Panc1 (cell line): Measurements from ENCODE around the gene DIPK1B.

ENCODE experiments used
- POLR2AphosphoS5 ChIP-seq: IDR thresholded peaks from 2 replicates; pipeline ENCODE4 v1.6.1; 2012; ENCODE audit warnings: mild to moderate bottlenecking, low read depth, low read length, moderate library complexity
- TCF7L2 ChIP-seq: IDR thresholded peaks from 2 replicates; pipeline ENCODE4 v1.6.1; 2011; ENCODE audit warnings: mild to moderate bottlenecking, low read depth, low read length, inconsistent platforms
- TF ChIP-seq, protein P1 (sequence below): fragments of 450-650 bp; IDR thresholded peaks from 2 replicates; pipeline ENCODE4 v1.5.1; 2017; ENCODE audit warnings: mild to moderate bottlenecking

DNA sequence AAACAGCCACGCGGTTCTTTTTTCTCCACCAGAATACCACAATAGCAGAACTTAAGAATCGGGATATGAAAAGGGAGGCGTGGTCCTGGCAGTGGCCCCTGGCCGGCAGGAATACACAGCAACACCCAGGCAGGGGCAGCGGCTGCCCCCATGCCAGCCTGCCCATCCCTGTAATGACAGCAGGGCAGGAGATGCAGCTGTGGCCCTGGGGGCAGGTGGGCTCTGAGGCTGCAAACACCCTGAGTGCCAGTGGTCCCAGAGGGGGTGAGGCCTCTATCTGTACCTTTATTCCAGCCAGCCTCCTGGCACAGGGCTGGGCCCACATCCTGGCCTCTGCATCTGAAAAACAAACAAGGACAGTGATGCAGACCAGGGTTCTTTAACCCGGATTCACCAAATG, 12.4 kb downstream of the DIPK1B start:
- TF ChIP-seq POLR2AphosphoS5 = no peak
- TF ChIP-seq, protein P1, sequence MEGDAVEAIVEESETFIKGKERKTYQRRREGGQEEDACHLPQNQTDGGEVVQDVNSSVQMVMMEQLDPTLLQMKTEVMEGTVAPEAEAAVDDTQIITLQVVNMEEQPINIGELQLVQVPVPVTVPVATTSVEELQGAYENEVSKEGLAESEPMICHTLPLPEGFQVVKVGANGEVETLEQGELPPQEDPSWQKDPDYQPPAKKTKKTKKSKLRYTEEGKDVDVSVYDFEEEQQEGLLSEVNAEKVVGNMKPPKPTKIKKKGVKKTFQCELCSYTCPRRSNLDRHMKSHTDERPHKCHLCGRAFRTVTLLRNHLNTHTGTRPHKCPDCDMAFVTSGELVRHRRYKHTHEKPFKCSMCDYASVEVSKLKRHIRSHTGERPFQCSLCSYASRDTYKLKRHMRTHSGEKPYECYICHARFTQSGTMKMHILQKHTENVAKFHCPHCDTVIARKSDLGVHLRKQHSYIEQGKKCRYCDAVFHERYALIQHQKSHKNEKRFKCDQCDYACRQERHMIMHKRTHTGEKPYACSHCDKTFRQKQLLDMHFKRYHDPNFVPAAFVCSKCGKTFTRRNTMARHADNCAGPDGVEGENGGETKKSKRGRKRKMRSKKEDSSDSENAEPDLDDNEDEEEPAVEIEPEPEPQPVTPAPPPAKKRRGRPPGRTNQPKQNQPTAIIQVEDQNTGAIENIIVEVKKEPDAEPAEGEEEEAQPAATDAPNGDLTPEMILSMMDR = no peak
- no peak for TF ChIP-seq TCF7L2
